H1 (cell line): ENCODE measurements around the gene ECPAS. TPM values are rescaled to one million over a fixed set of nuclear protein-coding genes. Genes with fewer than 3 reads are reported as not detected.
"Not testable (repeated sequence)": the region's sequence is repeated elsewhere in the genome, so short reads cannot be mapped to it uniquely, and the experiment has no call there.

Source experiments
- CTCF ChIA-PET: fragments of 300-600 bp; sonication (Branson Sonifier 250); formaldehyde crosslinking; loops from one replicate; lab custom pipeline; 2021; ENCODE audit not compliant: partially characterized antibody; lab: Charles Lee
- POLR2A ChIA-PET: fragments of 300-600 bp; sonication (Branson Sonifier 250); formaldehyde crosslinking; loops from one replicate; lab custom pipeline; 2021; ENCODE audit warnings: inconsistent platforms; ENCODE audit not compliant: partially characterized antibody; lab: Charles Lee
- DNase-seq, 2 experiments: peaks; one replicate each; pipeline versions ENCODE4 v3.0.0 to v3.0.0-alpha.2; 2010 to 2022; ENCODE audit warnings: low spot score in 2 of 2, low read depth in 1 of 2, mixed read lengths in 1 of 2
- FAIRE-seq: peaks from 2 replicates; lab custom pipeline; 2011; peaks lifted over from hg19 to GRCh38; lab: Jason Lieb, UNC
- H2AFZ ChIP-seq: 2 replicates; pipeline ENCODE4 v1.8.1; 2012; ENCODE audit warnings: low read length, inconsistent platforms
- H2AK5ac ChIP-seq: 2 replicates; pipeline ENCODE4 v1.6.1; 2013; ENCODE audit warnings: low read depth, low read length
- H2BK120ac ChIP-seq: replicated peaks from 2 replicates; pipeline ENCODE3; 2013; ENCODE audit warnings: low read depth, low read length, inconsistent platforms
- H2BK12ac ChIP-seq: 2 replicates; pipeline ENCODE4 v1.6.1; 2013; ENCODE audit warnings: low read depth, low read length
- H2BK15ac ChIP-seq: 2 replicates; pipeline ENCODE4 v1.6.1; 2013; ENCODE audit warnings: low read length
- H2BK20ac ChIP-seq: 2 replicates; pipeline ENCODE4 v1.6.1; 2013; ENCODE audit warnings: low read length
- H2BK5ac ChIP-seq: 2 replicates; pipeline ENCODE4 v1.6.1; 2013; ENCODE audit warnings: low read depth, low read length
- H3K14ac ChIP-seq: 2 replicates; pipeline ENCODE4 v1.6.1; 2013; ENCODE audit warnings: inconsistent platforms; ENCODE audit not compliant: insufficient read length
- H3K18ac ChIP-seq: 2 replicates; pipeline ENCODE4 v1.6.1; 2013; ENCODE audit warnings: low read length; ENCODE audit errors: extremely low read depth
- H3K23ac ChIP-seq: 2 replicates; pipeline ENCODE4 v1.6.1; 2013; ENCODE audit warnings: inconsistent platforms; ENCODE audit not compliant: insufficient read length
- H3K23me2 ChIP-seq: 2 replicates; pipeline ENCODE4 v1.6.1; 2013; ENCODE audit warnings: low read depth, low read length
- H3K27ac ChIP-seq: 2 replicates; pipeline ENCODE4 v1.6.1; 2011; ENCODE audit warnings: low read depth, low read length, inconsistent platforms
- H3K27me3 ChIP-seq, 4 experiments: replicated peaks in 1 of 4; 1 replicate in 1 of 4; 2 replicates in 3 of 4; pipeline versions ENCODE4 v1.6.1 to v1.8.1; 2011 to 2013; ENCODE audit warnings: low read length in 3 of 4, mild to moderate bottlenecking in 3 of 4, inconsistent platforms in 2 of 4, mixed read lengths in 2 of 4, moderate library complexity in 1 of 4; ENCODE audit not compliant: control insufficient read depth in 3 of 4, insufficient read depth in 3 of 4; ENCODE audit errors: extremely low read depth in 1 of 4
- H3K36me3 ChIP-seq, 4 experiments: 2 replicates each; pipeline versions ENCODE4 v1.6.1 to v1.8.1; 2011 to 2013; ENCODE audit warnings: mild to moderate bottlenecking in 4 of 4, low read length in 3 of 4, moderate library complexity in 2 of 4, control low read depth in 1 of 4, inconsistent platforms in 1 of 4; ENCODE audit not compliant: insufficient read depth in 4 of 4, control insufficient read depth in 2 of 4
- H3K4ac ChIP-seq: replicated peaks from 2 replicates; pipeline ENCODE3; 2013; ENCODE audit warnings: low read length, low read depth, mixed read lengths, inconsistent platforms; ENCODE audit not compliant: insufficient read length
- H3K4me1 ChIP-seq, 4 experiments: replicated peaks in 1 of 4; 1 replicate in 1 of 4; 2 replicates in 3 of 4; pipeline versions ENCODE4 v1.6.1 to v1.8.1; 2011 to 2013; ENCODE audit warnings: low read length in 3 of 4, inconsistent platforms in 2 of 4, mixed read lengths in 1 of 4; ENCODE audit not compliant: insufficient read depth in 4 of 4, control insufficient read depth in 3 of 4
- H3K4me2 ChIP-seq, 2 experiments: 2 replicates each; pipeline versions ENCODE4 v1.6.1 to v1.8.1; 2011 to 2013; ENCODE audit warnings: low read depth in 2 of 2, low read length in 2 of 2, control low read depth in 1 of 2, inconsistent platforms in 1 of 2, mild to moderate bottlenecking in 1 of 2; ENCODE audit not compliant: insufficient read depth in 1 of 2
- H3K4me3 ChIP-seq, 4 experiments: fragments of 200-600, 300-600 bp in 1 of 4; sonication (generic), shearing (Covaris generic), sonication (Bioruptor Twin) in 1 of 4; 2 replicates each; pipeline versions ENCODE4 v1.5.1 to v1.8.1; 2011 to 2016; ENCODE audit warnings: low read length in 4 of 4, low read depth in 3 of 4, control low read depth in 2 of 4, inconsistent platforms in 2 of 4, mild to moderate bottlenecking in 2 of 4, mixed read lengths in 1 of 4, moderate library complexity in 1 of 4; ENCODE audit not compliant: insufficient read depth in 2 of 4; ENCODE audit errors: extremely low read depth in 1 of 4
- H3K56ac ChIP-seq: replicated peaks from 2 replicates; pipeline ENCODE3; 2013; ENCODE audit warnings: low read depth, mild to moderate bottlenecking, mixed read lengths, low read length, inconsistent platforms; ENCODE audit not compliant: insufficient read length
- H3K79me1 ChIP-seq: 2 replicates; pipeline ENCODE4 v1.6.1; 2013; ENCODE audit warnings: low read depth, low read length, control low read depth
- H3K79me2 ChIP-seq, 2 experiments: 2 replicates each; pipeline versions ENCODE4 v1.6.1 to v1.8.1; 2012 to 2013; ENCODE audit warnings: low read length in 2 of 2, mild to moderate bottlenecking in 2 of 2, inconsistent platforms in 1 of 2; ENCODE audit not compliant: insufficient read depth in 2 of 2, control insufficient read depth in 1 of 2
- H3K9ac ChIP-seq, 4 experiments: replicated peaks in 1 of 4; 1 replicate in 1 of 4; 2 replicates in 3 of 4; pipeline versions ENCODE4 v1.6.1 to v1.8.1; 2011 to 2013; ENCODE audit warnings: low read depth in 3 of 4, low read length in 3 of 4, control low read depth in 2 of 4, mild to moderate bottlenecking in 2 of 4, moderate library complexity in 2 of 4, inconsistent platforms in 1 of 4; ENCODE audit errors: extremely low read depth in 1 of 4
- H3K9me3 ChIP-seq, 2 experiments: 2 replicates each; pipeline versions ENCODE4 v1.6.1 to v1.8.1; 2012 to 2013; ENCODE audit warnings: mild to moderate bottlenecking in 2 of 2, moderate library complexity in 2 of 2, control low read depth in 1 of 2, inconsistent platforms in 1 of 2, low read depth in 1 of 2, low read length in 1 of 2, mixed read lengths in 1 of 2; ENCODE audit not compliant: insufficient read depth in 2 of 2
- H4K20me1 ChIP-seq, 2 experiments: replicated peaks in 1 of 2; 2 replicates each; pipeline versions ENCODE3 to v1.8.1; 2011 to 2013; ENCODE audit warnings: inconsistent platforms in 2 of 2, low read length in 2 of 2, mild to moderate bottlenecking in 1 of 2; ENCODE audit not compliant: insufficient read depth in 2 of 2, control insufficient read depth in 1 of 2
- H4K5ac ChIP-seq: 2 replicates; pipeline ENCODE4 v1.6.1; 2013; ENCODE audit warnings: low read length, low read depth, mixed read lengths, inconsistent platforms; ENCODE audit not compliant: insufficient read length
- H4K8ac ChIP-seq: 2 replicates; pipeline ENCODE4 v1.8.0; 2013; ENCODE audit warnings: mild to moderate bottlenecking, moderate library complexity, low read length, inconsistent platforms; ENCODE audit not compliant: insufficient read depth; ENCODE audit errors: extremely low read depth
- H4K91ac ChIP-seq: replicated peaks from 2 replicates; pipeline ENCODE3; 2013; ENCODE audit warnings: low read length, mixed read lengths, inconsistent platforms; ENCODE audit not compliant: insufficient read length
- WGBS, 2 experiments: shearing (Covaris generic) in 1 of 2; methylation state at CpG; one replicate each; pipeline versions ENCODE4 v1.1.6 to v1.1.7; 2013 to 2015; ENCODE audit warnings: low lambda C conversion rate in 2 of 2, mixed read lengths in 2 of 2, inconsistent platforms in 1 of 2, low coverage in 1 of 2, missing lambda C conversion rate in 1 of 2; ENCODE audit not compliant: insufficient replicate concordance in 2 of 2, insufficient coverage in 1 of 2, insufficient read length in 1 of 2; ENCODE audit errors: extremely low coverage in 1 of 2, missing lambda C conversion rate in 1 of 2; 5-methylcytosine and 5-hydroxymethylcytosine counted together
- polyA plus RNA-seq, 7 experiments: library from polyadenylated mRNA; depleted of rRNA in 3 of 7; stranded (reverse) in 5 of 7; unstranded in 2 of 7; fragments of >200 nt in 5 of 7; fragments of 200-250 nt in 2 of 7; gene quantifications; 1 replicate in 5 of 7; 2 replicates in 1 of 7; 4 replicates in 1 of 7; pipeline versions ENCODE4 v1.2.1 to v1.2.3, GENCODE V29; 2011 to 2013; ENCODE audit warnings: missing spikeins in 2 of 7, mixed read lengths in 2 of 7
- total RNA-seq: library from RNA; stranded (reverse); fragmentation: NEBNext Ultra II Directional; extraction: Animal tissue kit (Norgen Biotek cat#: 25700); gene quantifications from 2 replicates; pipeline ENCODE4 v1.2.1, GENCODE V29; 2021

The ECPAS gene
- total and polyA plus RNA-seq, 2 of the 8 experiments (the other 6 are each of a cell fraction or from before 2014, with no cell fraction given) = 20.9 to 131 TPM

- H3K14ac ChIP-seq, H3K79me1 ChIP-seq, H3K4me2 ChIP-seq, H3K18ac ChIP-seq, H4K91ac ChIP-seq, H3K9me3 ChIP-seq, H3K79me2 ChIP-seq, DNase-seq, POLR2A ChIA-PET, H2BK120ac ChIP-seq, H2BK5ac ChIP-seq, H3K27ac ChIP-seq, H2BK20ac ChIP-seq, H4K20me1 ChIP-seq, H3K9ac ChIP-seq, H3K23ac ChIP-seq, H3K23me2 ChIP-seq, H3K4me3 ChIP-seq, H3K27me3 ChIP-seq, H3K56ac ChIP-seq, H2AFZ ChIP-seq, H4K8ac ChIP-seq, FAIRE-seq, H3K4ac ChIP-seq, H3K4me1 ChIP-seq, H2AK5ac ChIP-seq, H2BK12ac ChIP-seq, H2BK15ac ChIP-seq, H4K5ac ChIP-seq: not testable (repeated sequence)
- peaks cover 0 to 22% (median 13%) of the 10 kb centered on the region in 4 experiments; a peak in 4 of 8 replicates for H3K36me3 ChIP-seq
- CTCF ChIA-PET = interaction anchor here (0.6 kb wide), 1 partner anchor 8 kb away, joined by 4 read pairs; no protein-coding TSS in a partner anchor
- 94% methylated on average over 1 of the region's 1 CpG; no CpG with 5 or more reads in 1 of the 2 experiments for WGBS, 2 experiments
Measured at GRCh38 chr9:111445799-111446198, 38.4 kb downstream of the ECPAS start.
